Amniotic epithelial cell (primary cell): Measurements from ENCODE around the gene TAF8.

Experiments
- DNase-seq: peaks from one replicate; pipeline ENCODE4 v3.0.0-alpha.2; 2010; ENCODE audit warnings: low read depth

TAF8 gene

DNA sequence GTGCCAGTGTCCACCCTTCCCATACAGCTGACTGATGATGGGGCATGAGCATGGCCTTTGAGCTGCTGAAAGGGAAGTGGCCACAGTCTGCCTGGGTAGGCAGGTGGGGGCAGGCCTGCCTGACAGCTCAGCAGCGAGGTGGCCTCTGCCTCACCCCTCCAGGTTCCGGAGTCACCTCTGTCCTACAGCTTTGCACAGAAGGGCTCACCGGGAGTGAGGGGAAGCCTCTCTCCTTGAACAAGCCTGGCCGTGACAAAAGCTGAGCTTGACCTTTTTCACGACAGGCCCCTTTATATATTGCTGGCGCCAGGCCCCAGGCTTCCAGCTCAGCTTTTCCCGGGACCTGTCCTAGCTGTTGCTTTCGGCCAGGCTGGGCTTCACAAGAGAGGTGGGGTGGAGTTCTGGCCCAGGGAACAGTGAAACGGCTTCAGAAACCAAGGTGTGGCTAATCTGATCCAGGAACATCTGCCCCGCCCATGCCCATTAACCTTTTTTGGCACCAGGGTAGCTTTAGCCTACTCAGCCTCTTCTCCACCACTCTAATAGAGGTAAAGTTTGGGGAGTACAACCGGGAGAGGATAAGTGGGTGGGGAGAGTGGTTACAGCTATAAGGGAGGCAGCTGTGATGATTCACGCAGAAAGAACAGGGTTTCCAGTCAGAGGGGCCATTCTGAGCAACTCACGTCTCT, 49.2 kb downstream of the TAF8 start:
- peak; percentile 85 for DNase-seq

- peak; percentile 88 for DNase-seq
Measured at GRCh38 chr6:42100029-42100901, 49.9 kb downstream of the TAF8 start.

DNA sequence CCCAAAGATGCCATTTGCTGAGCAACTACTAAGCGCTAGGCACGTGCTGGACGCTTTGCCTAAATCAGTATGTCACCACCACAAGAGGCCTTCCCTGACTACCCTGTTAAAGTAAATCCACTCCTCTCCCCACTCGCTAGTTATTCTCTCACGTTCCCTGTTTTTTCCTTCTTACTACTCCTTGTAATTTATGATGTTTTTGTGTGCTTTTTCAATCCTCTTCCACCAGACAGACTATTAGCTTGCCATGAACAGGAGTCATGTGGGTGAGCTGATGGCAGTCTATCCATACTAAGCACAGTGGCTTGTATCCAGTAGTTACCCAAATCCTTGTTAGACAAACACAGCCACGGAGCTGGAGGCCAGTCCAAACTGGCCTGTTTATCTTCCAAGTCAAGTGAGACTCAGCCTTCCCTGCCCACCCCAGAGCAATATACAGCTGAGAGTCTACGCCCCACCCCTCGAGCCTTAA, 50.9 kb downstream of the TAF8 start:
- peak; percentile 82 for DNase-seq

- DNase-seq: no peak
Measured at GRCh38 chr6:42103216-42103615, 52.9 kb downstream of the TAF8 start.

GRCh38 chr6:42103753-42104094, 53.4 kb downstream of the TAF8 start:
- DNase-seq: no peak

GRCh38 chr6:42104095-42104803, 53.9 kb downstream of the TAF8 start:
- DNase-seq: peak; percentile 93

- no peak for DNase-seq
Measured at GRCh38 chr6:42104804-42105125, 54.4 kb downstream of the TAF8 start.

DNA sequence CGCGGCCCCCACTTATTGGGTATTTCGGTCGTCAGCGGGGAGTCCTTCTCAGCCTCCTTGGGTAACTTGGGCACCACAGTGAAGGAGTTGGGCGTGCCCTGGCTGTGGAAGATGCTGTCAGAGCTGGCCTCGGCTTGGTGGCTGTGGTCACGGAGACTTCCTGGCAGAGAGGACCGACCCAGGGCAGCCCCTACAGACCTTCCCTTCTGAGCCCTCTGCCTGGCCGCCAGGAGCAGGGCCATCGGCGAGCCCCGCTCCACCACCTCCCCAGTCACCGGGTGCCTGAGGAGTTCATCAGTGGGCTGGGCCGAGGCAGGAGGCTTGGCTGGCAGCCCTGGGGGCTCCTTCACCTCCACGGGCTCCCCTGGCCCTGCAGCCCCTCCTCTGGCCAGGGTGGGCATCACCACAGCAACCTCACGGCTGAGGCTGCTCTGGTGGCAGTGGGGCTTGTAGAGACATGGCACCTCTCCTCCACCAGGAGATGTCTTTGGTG, 54.9 kb downstream of the TAF8 start:
- no peak for DNase-seq

DNA sequence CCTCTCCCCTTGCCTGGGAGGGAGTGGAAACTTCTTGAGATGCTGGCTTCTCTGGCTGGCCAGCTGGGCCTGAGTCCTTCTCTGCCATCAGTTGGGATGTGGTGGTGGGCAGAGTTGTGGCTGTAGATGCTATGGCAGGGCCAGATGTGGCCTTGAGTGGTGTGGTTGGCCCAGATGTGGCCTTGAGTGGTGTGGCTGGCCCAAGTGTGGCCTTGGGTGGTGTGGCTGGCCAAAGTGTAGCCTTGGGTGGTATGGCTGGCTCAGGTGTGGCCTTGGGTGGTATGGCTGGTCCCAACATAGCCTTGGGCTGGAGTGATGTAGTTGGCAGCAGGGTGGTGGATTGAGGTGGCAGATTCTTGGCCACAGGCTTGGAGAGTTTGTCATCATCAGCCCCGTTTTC, 55.4 kb downstream of the TAF8 start:
- no peak for DNase-seq

DNA sequence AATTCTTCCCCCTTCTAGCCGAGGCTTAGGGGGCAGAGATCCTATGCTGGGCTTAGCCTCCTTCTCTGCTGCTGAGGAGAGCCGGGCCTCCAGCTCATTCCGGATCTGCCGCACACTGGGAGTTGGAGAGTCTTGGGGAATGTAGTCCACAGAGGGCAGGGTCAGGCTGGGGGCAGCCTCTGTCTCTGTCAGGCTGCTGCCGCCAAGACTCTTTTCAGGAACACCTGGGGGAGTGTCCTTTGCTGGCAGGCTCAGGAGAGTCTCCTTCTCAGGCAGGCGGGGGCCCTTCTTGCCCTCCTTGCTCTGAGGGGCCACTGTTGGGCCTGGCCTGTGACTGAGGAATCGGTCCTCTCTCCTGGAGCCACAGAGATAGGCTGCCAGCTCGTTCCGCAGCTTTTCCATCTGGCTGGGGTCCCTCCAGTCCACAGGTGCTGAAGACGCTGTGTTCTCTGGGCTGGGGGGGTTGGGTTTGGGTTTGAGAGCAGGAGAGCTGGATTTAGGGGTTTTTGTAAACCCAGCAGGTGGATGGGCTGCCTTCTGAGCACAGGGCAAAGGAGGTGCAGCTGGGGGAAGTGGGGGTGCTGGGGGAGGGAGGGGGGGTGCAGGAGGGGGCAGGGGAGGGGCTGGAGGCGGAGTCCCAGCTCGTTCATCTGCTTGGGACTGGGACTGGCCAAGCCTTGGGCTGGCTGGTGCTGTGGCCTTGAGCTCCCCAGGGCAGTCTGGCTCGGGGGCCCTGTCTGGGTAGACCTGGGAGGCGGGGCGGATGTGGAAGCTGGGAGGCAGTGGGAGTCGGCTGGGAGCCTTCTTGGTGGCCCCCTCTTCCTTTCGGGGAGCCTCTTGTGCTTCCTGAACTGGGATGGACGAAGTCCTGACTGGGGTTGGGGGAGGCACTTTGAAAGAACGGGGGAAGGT, 56.0 kb downstream of the TAF8 start:
- peak; percentile 59 for DNase-seq

GRCh38 chr6:42108071-42108470, 57.7 kb downstream of the TAF8 start:
- DNase-seq: no peak

- no peak for DNase-seq
Measured at GRCh38 chr6:42110683-42111082, 60.4 kb downstream of the TAF8 start.

DNA sequence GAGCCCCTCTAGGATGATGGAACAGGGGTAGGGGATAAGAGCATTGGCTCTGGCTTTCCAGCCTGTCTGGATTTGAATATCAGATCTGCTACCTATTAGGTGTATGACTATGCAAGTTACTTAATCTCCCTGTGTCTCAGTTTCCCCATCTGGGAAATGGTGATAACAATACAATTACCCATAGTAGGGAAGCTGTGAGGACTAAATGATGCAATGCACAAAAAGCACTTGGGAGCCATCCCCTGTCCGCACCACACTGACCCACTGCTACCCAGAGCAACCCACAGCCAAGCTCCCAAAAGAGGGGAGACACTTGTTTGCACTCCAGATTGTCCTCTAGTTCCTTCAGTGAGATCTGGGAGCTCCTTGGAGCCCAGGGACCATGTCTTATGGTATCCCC, 62.0 kb downstream of the TAF8 start:
- no peak for DNase-seq

DNA sequence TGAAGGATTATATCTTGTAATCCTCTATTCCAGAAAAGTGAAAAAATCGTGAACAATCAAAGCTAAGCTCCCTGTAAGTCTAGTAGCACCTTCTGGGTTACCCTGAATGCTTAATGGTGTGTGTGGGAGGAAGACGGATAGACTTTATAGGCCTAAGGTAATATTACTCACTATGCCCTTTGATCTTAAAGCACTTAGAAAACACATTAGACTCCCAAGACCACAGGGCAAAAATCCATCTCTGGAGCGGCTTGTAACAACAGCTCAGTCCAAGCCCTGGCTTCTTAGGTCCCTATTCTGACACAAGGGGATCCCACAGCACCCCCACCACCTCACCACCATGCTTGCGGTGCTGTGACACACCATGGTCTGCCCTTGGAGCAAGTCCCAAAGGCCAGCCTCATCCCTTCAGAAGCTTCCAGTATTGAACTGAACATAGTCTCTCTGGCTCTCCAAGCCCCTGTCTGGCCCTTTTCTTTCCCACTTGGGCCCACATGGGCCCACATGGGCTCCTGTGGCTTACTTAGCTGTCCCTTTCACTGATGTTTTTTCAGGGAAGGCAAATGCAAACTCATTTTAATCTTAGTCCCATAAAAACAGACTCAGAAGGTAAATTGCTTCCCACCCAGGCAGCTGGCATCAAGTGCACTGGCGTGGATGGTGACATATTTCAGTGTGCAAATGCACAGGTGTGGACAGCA, 63.8 kb downstream of the TAF8 start:
- peak; percentile 61 for DNase-seq

DNA sequence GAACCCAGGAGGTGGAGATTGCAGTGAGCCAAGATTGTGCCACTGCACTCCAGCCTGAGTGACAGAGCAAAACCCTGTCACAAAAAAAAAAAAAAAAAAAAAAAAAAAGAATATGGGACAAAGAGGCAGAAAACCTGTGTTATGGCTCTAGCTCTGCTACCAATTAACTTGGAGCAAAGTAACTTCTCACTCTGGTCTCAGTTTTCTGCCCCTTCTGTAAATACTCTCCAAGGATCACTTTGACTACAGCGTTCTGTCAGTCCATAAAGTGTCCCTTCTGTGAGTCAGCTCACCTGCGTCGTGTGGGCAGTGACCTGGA, 67.5 kb downstream of the TAF8 start:
- DNase-seq: no peak

GRCh38 chr6:42118162-42119001, 68.1 kb downstream of the TAF8 start:
- DNase-seq: no peak

GRCh38 chr6:42120895-42121865, 70.9 kb downstream of the TAF8 start:
- DNase-seq: peak; percentile 18

GRCh38 chr6:42123379-42124103, 73.2 kb downstream of the TAF8 start:
- no peak for DNase-seq
